ENCODE data around the gene LRRC39.
"Not testable (repeated sequence)": the region's sequence is repeated elsewhere in the genome, so short reads cannot be mapped to it uniquely, and the experiment has no call there.

Gene LRRC39

DNA sequence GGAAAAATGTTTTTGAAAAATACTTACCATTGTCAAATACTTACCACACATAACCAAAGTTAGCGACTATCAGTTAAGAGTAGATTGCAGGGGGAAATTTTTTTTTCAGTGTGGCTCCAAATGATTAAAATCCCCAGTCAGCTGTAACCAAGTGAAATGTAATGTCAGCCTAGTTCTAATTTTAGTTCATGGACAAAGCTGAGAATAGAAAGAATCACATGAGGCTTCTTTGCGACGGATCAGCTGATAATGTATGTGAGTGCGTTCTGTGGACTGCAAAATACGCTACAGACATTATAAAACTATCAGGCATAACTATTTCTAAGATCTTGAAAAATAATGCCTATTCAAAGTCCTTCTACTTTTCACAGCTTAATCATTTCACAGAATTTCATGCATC, at the start of gene LRRC39:
Gene LRRC39, minus strand, starts transcription at position 166 of the 400 bp plus-strand sequence. CDS start 9,740 bp downstream, outside the sequence.
- no peak for DNase-seq

DNA sequence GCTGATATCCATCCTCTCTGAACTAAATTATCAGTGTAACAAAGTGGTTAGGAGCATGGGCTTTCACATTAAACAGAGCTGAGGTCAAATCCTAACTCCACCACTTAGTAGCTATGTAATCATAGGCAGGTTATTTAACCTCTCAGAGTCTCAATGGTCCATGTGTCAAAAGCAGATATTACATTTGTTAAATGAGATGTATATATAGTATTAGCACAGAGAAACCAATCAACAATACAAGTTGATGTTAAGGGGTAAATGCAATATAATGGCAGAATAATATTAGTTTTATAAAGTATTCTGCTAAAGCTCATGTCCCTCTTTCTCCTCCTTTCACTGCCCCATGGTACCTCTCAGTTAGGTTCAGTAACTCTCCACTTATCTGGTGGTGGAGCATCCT, 44.4 kb upstream of the LRRC39 start:
- no peak for DNase-seq

DNA sequence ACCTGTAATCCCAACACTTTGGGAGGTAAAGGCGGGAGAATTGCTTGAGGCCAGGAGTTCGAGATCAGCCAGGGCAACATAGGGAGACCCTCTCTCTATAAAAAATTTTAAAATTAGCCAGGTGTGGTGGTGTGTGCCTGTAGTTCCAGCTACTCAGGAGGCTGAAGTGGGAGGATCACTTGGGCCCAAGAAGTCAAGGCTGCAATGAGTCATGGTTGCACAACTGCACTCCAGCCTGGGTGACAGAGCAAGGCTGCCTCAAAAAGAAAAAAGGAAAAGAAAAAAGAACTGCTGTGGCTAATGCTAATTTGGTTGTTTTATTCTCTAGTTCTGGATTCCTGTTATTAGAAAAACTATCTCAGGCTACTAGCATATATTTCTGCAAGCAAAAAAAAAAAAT, 41.8 kb upstream of the LRRC39 start:
- no peak for DNase-seq

DNA sequence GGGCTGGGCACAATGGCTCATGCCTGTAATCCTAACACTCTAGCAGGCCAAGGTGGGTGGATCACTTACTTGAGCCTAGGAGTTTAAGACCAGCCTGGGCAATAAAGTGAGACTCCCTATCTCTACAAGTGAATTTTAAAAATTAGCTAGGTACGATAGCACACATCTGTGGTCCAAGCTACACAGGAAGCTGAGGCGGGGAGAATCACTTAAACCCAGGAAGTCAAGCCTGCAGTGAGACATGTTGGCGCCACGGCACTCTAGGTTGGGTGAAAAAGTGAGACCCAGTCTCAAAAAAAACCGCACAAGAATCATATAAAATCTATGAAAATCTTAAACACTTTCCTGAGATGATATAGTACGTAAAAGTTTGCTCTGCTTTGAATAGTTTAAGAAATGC, 41.4 kb upstream of the LRRC39 start:
- no peak for DNase-seq

DNA sequence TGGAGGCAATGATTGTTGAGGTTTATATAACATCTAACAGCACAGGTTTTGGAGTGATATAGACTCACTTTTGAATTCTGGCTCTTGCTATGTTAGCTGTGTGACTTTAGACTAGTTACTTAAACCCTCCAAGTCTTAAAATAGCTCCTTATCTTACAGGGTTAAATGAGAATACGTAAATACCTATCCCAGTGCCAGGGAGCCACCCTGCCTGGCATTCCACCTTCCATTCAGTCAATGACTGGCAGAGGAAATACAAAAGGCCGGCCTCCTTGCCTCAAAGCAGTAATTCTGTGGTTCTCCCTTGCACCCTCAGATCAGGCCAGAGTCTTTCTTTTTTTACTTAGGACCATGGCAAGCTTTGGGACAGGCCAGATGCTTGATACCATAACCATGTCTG, 39.8 kb upstream of the LRRC39 start:
- DNase-seq = no peak

DNA sequence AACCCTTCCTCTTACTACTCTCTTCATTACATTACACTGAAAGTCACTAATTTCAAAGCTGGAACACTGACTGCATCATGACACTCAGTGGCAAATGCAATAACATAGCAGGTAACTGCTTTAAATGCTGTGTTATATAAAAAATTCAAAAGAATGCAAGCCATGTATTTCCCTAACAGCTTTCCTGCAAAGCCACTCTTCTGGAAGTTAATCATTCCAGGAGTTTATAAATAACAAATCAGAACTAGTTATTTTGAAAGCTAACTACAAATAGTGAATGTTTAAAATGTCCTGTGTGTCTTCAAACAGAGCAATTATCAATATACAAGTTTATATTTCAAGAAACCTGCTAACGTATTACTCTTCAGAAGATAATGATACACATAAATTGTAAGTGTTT, 37.0 kb upstream of the LRRC39 start:
- no peak for DNase-seq

DNA sequence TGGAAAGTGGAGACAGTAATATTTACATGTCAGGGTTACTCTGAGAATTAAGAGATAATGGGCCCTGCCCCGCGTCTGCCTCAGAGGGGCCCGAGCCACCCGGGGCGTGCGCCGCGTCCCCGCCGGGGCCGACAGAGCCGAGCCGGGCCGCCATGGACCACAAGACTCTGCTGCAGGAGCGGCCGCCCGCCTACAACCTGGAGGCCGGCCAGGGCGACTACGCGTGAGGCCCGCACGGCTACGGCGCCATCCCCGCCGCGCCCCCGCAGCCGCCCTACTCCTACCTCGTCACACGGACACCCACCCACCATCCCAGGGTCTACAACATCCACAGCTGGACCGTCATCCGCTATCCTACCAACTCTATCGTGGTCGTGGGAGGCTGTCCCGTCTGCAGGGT, 35.1 kb upstream of the LRRC39 start:
- no peak for DNase-seq

DNA sequence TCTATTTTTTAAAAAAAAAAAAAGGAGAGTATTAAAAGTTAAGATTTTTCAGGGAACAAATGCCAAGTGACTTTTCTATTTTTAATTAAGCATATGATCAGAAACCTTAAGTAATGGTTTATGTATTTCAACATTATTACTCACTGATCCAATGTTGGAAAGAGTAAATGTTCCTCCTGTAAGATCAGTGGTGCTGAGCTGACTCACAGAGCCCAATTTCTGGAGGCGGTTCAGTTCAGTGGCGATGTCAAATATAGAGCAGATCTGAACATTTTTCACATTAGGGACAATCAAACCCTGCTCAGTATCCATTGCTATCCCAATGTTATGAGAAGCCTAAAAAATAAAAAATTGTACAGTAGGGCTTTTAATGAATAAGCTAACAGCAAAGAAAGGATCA, 28.2 kb upstream of the LRRC39 start:
- DNase-seq = no peak

DNA sequence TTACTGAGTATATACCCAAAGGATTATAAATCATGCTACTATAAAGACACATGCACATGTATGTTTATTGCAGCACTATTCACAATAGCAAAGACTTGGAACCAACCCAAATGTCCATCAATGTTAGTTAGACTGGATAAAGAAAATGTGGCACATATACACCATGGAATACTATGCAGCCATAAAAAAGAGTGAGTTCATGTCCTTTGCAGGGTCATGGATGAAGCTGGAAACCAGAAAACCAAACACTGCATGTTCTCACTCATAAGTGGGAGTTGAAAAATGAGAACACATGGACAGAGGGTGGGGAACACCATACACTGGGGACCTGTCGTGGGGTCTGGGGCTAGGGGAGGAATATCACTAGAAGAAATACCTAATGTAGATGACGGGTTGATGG, 27.5 kb upstream of the LRRC39 start:
- DNase-seq = not testable (repeated sequence)

DNA sequence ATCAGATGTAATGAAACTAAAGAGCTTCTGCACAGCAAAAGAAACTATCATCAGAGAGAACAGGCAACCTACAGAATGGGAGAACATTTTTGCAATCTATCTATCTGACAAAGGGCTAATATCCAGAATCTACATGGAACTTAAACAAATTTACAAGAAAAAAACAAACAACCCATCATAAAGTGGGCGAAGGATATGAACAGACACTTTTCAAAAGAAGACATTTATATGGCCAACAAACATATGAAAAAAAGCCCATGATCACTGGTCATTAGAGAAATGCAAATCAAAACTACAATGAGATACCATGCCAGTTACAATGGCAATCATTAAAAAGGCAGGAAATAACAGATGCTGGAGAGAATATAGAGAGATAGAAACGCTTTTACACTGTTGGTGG, 27.0 kb upstream of the LRRC39 start:
- DNase-seq = not testable (repeated sequence)

DNA sequence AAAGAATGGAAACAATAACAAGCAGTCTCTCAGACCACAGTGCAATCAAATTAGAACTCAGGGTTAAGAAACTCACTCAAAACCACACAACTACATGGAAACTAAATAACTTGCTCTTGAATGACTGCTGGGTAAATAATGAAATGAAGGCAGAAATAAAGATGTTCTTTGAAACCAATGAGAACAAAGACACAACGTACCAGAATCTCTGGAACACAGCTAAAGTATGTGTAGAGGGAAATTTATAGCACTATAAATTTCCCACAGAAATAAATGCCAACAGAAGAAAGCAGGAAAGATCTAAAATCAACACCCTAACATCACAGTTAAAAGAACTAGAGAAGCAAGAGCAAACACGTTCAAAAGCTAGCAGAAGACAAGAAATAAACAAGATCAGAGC, 24.6 kb upstream of the LRRC39 start:
- DNase-seq = not testable (repeated sequence)

DNA sequence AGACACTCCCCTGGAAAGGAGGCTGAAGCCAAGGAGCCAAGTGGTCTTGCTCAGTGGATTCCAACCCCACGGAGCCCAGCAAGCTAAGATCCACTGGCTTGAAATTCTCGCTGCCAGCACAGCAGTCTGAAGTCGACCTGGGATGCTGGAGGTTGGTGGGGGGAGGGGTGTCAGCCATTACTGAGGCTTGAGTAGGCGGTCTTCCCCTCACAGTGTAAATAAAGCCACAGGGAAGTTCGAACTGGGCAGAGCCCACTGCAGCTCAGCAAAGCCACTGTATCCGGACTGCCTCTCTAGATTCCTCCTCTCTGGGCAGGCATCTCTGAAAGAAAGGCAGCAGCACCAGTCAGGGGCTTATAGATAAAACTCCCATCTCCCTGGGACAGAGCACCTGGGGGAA, 22.0 kb upstream of the LRRC39 start:
- DNase-seq = not testable (repeated sequence)

DNA sequence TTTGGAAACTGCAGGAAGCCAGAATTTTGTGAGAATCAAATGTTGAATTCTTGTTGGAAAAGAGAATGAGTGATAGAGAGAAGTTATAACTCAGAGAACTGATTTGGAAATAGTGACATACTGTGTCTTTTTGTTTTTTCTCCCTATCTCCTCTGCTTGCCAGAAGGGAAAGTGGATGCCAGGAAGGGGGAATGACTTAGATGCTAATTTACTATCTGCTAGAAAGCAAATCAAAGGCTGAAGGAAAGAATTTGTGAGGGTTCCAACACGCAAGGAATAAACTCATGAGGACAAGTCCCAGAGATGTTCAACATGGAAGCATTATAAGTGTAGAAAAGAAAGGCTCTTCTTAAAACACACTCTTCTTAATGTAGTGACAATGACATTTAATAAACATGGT, 20.5 kb upstream of the LRRC39 start:
- no peak for DNase-seq

DNA sequence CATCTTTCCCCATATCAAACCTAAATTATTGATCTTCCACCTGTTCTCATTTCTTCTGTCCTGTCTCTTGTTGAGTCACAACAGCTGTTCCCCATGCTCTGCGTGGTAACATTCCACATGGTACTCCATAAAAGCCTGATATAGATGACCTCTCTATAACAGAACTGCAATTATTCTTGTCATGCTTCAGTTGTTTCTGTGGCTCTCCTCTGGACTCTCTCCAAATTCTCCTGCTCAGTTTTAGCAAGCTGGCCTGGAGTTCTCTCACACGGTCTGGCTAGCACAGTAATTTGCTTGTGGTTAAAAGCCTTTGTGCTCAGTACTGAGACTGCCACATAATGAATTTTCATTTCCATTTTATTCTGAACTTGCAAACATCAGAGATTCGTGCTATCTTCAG, 10.6 kb upstream of the LRRC39 start:
- DNase-seq = peak; percentile 41

DNA sequence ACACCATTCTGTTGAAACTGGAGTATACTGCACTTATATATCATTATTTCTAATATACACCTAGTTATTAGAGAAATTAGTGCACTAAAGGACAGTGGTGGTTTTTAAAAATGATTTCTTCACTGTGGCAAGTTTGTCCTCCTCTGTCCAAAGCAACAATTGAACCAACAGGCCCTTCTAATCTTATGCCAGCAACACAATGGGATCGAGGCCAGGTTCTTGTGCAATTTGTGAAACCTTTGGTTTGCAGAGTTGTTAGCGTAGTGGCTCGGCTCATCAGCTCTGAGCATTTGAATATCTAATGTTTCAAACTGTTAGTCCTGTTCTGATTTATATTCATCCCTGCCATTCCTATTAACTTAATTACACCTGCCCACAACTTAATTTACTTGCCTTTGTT, 9.9 kb upstream of the LRRC39 start:
- no peak for DNase-seq

DNA sequence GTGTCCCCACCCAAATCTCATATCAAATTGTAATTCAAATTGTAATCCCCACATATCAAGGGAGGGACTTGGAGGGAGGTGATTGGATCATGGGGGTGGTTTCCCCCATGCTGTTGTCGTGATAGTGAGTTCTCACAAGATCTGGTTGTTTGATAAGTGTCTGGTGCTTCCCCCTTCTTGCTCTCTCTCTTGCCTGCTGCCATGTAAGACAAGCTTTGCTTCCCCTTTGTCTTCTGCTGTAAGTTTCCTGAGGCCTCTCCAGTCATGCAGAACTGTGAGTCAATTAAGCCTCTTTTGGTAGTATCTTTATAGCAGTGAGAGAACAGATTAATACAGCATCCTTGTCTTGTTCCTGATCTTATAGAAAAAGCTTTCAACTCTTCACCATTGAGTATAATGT, 6.5 kb upstream of the LRRC39 start:
- DNase-seq = no peak

DNA sequence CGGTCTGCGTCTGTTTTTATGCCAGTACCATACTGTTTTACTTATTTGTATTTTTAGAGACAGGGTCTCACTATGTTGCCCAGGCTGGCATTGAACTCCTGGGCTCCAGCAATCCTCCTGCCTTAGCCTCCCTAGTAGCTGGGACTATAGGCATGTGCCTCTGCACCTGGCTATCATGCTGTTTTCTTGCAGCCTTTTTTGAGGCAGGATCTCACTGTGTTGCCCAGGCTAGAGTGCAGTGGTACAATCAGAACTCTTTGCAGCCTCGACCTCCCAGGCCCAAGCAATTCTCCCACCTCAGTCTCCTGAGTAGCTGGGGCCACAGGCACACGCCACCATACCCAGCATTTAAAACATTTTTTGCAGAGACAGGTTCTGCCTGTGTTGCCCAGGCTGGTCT, 5.3 kb upstream of the LRRC39 start:
- DNase-seq = no peak

DNA sequence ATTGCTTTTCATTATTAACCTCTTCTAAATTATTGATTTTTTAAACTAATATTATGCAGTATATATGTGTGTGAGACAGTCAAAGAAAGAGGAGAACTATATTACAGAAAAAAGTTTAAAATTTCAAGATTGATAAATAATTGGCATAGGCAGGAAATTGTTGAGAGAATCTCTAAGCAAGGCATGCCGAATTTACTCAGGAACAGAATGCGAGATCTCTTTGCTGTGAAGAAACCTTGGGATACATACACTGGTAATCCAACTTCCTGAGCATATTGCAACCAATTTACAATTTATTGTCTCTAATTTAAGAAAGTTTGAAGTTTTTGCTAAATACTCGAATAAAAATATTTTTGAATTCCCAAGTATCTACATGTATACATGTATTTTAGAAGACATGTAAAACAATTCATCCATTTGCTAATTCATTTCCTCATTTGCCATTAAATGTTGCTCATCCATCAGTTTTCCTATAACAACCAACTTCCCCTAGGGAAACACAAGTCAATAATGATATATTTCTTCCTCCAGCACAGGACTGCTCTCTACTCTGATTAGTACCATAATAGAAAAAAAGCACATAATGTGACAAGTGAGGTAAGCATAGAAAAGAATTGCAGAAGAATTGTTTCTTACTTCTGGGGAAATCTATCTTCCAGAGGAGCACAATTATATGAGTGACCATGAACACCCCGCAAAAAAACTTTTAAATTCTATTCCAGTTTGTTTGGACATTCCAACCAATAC, 588 bp downstream of the LRRC39 start:
- no peak for DNase-seq

DNA sequence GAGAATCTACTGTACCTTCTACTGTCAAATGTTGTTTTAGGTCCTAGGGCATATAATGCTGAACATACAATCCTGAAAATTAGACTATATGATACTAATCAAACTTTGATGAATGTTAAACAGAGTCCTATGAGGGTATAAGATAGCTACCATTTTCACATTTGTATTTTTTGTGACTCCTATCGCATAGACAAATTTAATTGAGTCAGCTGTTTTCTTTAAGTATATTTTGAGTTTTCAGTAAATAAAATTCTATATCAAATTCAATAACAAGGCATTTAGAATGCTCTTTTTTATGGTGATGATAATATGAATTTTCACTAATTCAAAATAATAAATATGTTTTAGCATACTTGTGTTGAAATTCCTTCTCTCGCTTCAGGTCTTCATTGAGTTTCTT, 10.0 kb downstream of the LRRC39 start:
- DNase-seq = no peak

DNA sequence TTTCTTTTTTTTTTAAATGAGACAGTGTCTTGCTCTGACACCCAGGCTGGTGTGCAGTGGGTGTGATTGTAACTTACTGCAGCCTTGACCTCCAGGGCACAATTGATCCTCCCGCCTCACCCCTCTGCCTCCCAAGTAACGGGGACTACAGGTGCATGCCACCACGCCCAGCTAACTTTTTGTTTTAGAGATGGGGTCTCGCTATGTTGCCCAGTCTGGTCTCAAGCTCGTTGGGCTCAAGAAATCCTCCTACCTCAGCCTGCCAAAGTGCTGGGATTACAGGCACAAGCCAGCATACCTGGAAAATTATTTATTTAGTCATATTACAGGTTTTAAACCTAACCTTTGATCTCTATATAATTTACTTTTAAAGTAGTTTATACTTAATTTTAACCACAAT, 13.4 kb downstream of the LRRC39 start:
- DNase-seq = no peak

DNA sequence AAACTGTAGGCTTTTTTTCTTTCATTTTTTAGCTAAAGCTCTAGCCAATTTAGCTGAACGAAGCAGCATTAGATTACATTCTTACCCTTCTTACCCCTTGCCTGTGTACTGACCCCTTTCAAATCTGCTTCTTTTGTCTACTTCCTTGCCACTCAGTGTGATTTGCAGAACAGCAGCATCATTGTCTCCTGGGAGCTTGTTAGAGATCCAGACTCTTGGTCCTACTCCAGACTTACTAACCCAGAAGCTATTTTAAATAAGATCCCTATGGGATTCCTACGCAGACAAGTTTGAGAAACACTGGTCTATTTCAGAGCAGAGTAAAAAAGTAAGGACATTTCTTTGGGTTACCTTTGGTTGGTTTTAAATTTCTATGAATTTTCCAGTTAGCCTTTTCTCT, 13.8 kb downstream of the LRRC39 start:
- DNase-seq = no peak

DNA sequence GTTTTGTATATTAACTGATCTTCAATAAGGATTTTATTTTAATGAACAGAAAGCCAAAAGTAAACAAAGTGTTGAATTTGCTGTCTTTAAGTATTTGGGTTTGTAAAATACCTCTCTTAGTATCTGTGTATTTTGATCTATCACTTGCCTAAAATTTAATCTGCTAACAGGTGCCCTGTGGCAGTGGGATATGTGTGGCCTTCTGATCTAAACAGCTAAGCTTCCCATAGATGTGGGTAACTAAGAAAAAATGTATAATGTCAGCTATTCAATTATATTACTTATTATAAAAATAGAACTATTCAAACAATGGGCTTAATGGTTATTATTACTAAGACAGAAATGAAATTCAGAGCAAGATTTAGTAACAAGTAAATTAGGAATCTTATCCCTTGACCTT, 15.2 kb downstream of the LRRC39 start:
- DNase-seq = no peak

DNA sequence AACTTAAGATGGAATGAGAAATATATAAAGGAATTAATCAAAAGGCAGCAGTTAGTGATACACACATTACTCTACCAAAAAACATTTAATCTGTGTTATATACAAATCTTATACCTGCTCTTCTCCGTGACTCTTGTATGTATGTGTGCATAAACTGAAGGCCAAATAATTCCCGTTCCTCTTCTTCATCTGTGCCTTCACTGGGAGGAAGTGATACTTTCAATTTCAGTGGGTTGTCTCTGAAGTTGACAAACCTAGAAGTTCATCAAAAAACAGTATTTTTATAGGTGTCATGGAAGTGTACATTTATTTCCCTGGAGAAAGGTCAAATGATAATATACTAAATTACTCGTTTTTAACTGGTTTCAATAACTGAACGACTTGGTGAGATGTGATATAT, 25.8 kb downstream of the LRRC39 start:
- no peak for DNase-seq

DNA sequence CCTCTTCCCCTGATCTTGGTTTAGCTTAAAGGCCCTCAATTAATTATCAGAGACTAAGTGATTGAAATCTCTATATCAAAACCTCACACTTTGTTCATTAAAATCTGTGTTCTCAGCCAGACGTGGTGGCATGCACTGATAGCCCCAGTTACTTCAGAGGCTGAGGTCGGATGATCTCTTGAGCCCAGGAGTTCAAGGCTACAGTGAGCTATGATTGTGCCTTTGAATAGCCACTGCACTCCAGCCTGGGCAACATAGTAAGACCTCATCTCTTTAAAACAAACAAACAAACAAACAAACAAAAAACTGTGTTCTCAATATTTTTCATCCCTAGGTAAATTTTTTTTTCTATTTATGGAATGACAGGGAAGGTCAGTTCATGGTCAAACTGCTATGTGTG, 26.4 kb downstream of the LRRC39 start:
- DNase-seq = no peak

DNA sequence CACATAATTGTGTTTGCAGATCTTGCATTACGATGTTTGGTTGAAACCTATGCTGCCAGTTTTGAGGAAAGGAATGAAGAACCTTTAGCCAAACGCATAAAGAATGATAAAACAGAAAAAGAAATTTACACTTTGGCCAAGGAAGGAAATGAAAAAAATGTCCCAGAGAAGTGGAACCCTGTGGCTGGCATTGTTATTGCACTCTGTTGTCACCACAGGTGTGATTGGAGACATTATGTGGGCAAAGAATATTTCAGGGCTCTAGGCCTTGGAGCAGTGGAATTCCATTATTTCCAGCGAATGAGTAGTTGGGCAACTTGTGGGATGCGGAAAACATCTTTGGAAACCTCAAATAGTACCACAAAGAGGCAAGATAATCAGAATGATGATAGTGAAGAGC, 30.2 kb downstream of the LRRC39 start:
- DNase-seq = no peak

DNA sequence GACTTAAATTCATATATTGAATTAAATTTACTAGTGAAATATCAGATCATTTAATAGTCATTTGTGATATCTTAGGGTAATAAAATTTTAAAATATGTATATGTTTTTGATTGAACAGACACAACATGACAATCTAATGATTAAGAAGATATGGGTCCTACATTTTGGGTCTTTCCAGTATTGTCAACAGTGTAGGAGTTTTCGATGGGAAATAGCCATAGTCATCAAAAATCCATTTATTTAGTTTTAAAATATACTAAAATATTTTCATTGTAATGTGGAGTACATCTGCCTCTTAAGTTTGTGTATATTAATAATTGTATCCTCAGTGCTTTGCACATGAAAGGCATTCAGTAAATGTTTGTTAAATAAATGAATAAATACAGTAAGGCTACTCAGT, 31.1 kb downstream of the LRRC39 start:
- no peak for DNase-seq

Measured in right forelimb (tissue), 1 donor.